BJ (cell line): ENCODE results near the gene PDK4. TPM values are rescaled to one million over a fixed set of nuclear protein-coding genes. Genes with fewer than 3 reads are reported as not detected.

Experiments used
- CTCF ChIA-PET: fragments of 350-600 bp; formaldehyde crosslinking; extraction: SDS; loops from one replicate; lab custom pipeline; 2021; ENCODE audit warnings: antibody characterized with exemption, inconsistent platforms; lab: Yijun Ruan, JAX
- POLR2A ChIA-PET: fragments of 300-600 bp; sonication (Branson Sonifier 250); formaldehyde crosslinking; extraction: SDS; loops from one replicate; lab custom pipeline; 2021; ENCODE audit warnings: antibody characterized with exemption; lab: Charles Lee
- DNase-seq: peaks from one replicate; pipeline ENCODE4 v3.0.0-alpha.2; 2011; ENCODE audit warnings: low read depth
- H3K27me3 ChIP-seq: 2 replicates; pipeline ENCODE4 v1.6.0; 2011; ENCODE audit warnings: low read length; ENCODE audit not compliant: control insufficient read depth, insufficient read depth
- H3K36me3 ChIP-seq: 2 replicates; pipeline ENCODE4 v1.5.1; 2011; ENCODE audit warnings: low read length; ENCODE audit not compliant: control insufficient read depth, insufficient read depth
- H3K4me3 ChIP-seq: 2 replicates; pipeline ENCODE4 v1.5.1; 2011; ENCODE audit warnings: low read depth, mild to moderate bottlenecking, control low read depth, low read length
- CTCF ChIP-seq: IDR thresholded peaks from 2 replicates; pipeline ENCODE4 v1.5.1; 2011; ENCODE audit warnings: low read depth, mild to moderate bottlenecking, control low read depth, inconsistent platforms, low read length, moderate library complexity; ENCODE audit not compliant: insufficient read depth
- polyA plus RNA-seq: library from polyadenylated mRNA; depleted of rRNA; stranded (reverse); fragments of >200 nt; gene quantifications from 2 replicates; pipeline ENCODE4 v1.2.3, GENCODE V29; 2011

The PDK4 gene
- polyA plus RNA-seq, 1 experiment = 0.05 TPM

DNA sequence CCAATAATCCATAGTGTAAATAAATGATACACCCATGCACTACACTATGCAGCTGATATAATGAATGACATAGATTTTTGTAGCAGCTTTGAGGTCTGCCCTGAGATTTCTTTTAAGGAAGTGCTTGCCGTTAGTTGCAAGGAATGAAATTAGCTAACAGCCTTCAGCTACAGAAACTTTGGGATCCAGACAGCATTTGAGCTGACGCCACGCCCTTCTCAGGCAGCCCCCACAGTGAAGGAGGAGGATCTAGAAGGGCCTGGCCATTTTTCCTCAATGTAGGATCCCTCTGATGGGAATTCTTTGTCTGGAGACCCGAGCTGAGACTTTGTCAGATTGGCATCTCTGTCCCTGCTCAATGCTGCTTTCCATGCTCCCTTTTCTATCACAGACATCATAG is 6.1 kb upstream of the PDK4 start:
- no peak for DNase-seq
- CTCF ChIA-PET = no interaction called here

DNA sequence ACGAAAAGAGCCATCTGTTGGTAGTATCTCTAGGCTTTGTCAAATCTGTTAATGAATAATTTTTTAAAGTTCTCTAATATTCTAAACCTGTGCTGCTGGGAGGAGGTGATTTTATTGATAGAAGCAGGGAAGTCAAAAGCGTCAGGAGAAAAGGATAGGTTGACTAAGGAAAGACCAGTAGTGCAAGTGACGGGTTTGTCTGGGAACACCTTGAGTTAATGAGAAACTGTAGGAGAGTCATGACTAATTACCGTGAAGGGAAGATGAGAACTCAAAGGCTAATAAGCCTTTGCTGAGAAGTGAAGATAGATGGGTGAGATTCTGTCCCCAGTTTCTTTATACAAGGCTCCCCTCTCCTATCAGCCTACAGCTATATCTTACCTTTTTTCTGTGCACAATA is 5.0 kb upstream of the PDK4 start:
- no peaks in the 10 kb centered on the region for H3K36me3 ChIP-seq
- DNase-seq = no peak
- ChIA-PET POLR2A (no interaction called here), CTCF (no interaction called here)
- H3K27me3 ChIP-seq = peaks cover 2% of the 10 kb centered on the region; the same call in 1 of the 2 replicates
- no peak overlapping the region for H3K4me3 ChIP-seq
- TF ChIP-seq CTCF = no peak

More for the DNA sequence above, 6.1 kb upstream of the PDK4 start:
- H3K4me3 ChIP-seq = no peak overlapping the region
- POLR2A ChIA-PET = no interaction called here
- H3K36me3 ChIP-seq = no peaks in the 10 kb centered on the region
- TF ChIP-seq CTCF = no peak
- peaks cover 2% of the 10 kb centered on the region; the same call in 1 of the 2 replicates for H3K27me3 ChIP-seq

DNA sequence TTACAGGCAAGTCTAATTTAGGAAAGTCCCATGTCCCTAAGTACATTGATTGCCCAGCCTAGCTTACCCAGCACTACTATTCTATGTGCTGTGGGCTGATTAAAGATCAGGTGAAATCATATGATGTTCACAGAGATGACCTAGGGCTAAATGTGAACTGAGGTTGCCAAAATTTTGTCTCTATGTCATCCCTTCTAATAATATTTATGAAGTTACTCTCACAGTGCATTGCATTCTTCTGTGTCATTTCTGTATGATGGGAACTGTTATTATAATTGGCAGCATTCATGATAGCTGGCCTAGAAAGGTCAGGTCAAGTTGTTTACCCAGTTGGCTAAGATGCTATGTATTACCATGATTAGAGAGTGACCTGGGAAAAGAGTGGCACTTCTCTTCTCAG is 2.8 kb upstream of the PDK4 start:
- H3K27me3 ChIP-seq = peaks cover 2% of the 10 kb centered on the region; the same call in 1 of the 2 replicates
- no peaks in the 10 kb centered on the region for H3K36me3 ChIP-seq
- DNase-seq = no peak
- TF ChIP-seq CTCF = no peak
- CTCF ChIA-PET = interaction anchor here (1.3 kb wide), 1 partner anchor 70 kb away, joined by 5 read pairs; no protein-coding TSS in a partner anchor
- H3K4me3 ChIP-seq = no peak overlapping the region
- POLR2A ChIA-PET = no interaction called here

GRCh38 chr7:95598511-95598910 is 2.2 kb upstream of the PDK4 start:
- H3K36me3 ChIP-seq = no peaks in the 10 kb centered on the region
- no peak for TF ChIP-seq CTCF
- ChIA-PET CTCF (interaction anchor here (1.3 kb wide), 1 partner anchor 70 kb away, joined by 5 read pairs; no protein-coding TSS in a partner anchor), POLR2A (no interaction called here)
- peaks cover 2% of the 10 kb centered on the region; the same call in 1 of the 2 replicates for H3K27me3 ChIP-seq
- H3K4me3 ChIP-seq = no peak overlapping the region
- DNase-seq = no peak

GRCh38 chr7:95595746-95596197 is 544 bp downstream of the PDK4 start:
- H3K4me3 ChIP-seq = peak overlapping the region; percentile 47
- ChIA-PET POLR2A (no interaction called here), CTCF (no interaction called here)
- DNase-seq = no peak
- TF ChIP-seq CTCF = no peak
- H3K36me3 ChIP-seq = no peaks in the 10 kb centered on the region
- no peaks in the 10 kb centered on the region; the same call in 1 of the 2 replicates for H3K27me3 ChIP-seq
